Stimulated activated CD4-positive, alpha-beta T cell treated with anti-CD3 and anti-CD28 coated beads, TNF-alpha, amount 100 ng/mL, for 48 hours (primary cell): ENCODE data around the gene ALOX12B.
"Not testable (repeated sequence)": the region's sequence is repeated elsewhere in the genome, so short reads cannot be mapped to it uniquely, and the experiment has no call there.

Experiments
- DNase-seq, 3 donors: peaks; one replicate each; pipeline ENCODE4 v3.0.0-alpha.2; 2020; ENCODE audit warnings: low read depth in 3 of 3

ALOX12B gene

GRCh38 chr17:8064561-8065019 is 22.9 kb downstream of the ALOX12B start:
- DNase-seq = no peak

- no peak for DNase-seq
Observed at GRCh38 chr17:8063761-8064534, 23.6 kb downstream of the ALOX12B start.

- no peak for DNase-seq
Observed at GRCh38 chr17:8062807-8063483, 24.6 kb downstream of the ALOX12B start.

GRCh38 chr17:8062435-8062806 is 25.1 kb downstream of the ALOX12B start:
- no peak for DNase-seq

- DNase-seq = not testable (repeated sequence)
Observed at GRCh38 chr17:8061851-8062250, 25.7 kb downstream of the ALOX12B start.

GRCh38 chr17:8060274-8060673 is 27.2 kb downstream of the ALOX12B start:
- peak in 2 of 3 donors; percentile 34 to 54 for DNase-seq

- no peak for DNase-seq
Observed at GRCh38 chr17:8059131-8059530, 28.4 kb downstream of the ALOX12B start.

- peak in 1 of 3 donors; percentile 18 for DNase-seq
Observed at GRCh38 chr17:8057691-8058114, 29.8 kb downstream of the ALOX12B start.

GRCh38 chr17:8056976-8057625 is 30.4 kb downstream of the ALOX12B start:
- no peak for DNase-seq

- DNase-seq = peak in 1 of 3 donors; percentile 20
Observed at GRCh38 chr17:8056232-8056975, 31.1 kb downstream of the ALOX12B start.

GRCh38 chr17:8055851-8056231 is 31.7 kb downstream of the ALOX12B start:
- no peak for DNase-seq

- no peak for DNase-seq
Observed at GRCh38 chr17:8053600-8053999, 33.9 kb downstream of the ALOX12B start.

GRCh38 chr17:8052256-8053252 is 35.0 kb downstream of the ALOX12B start:
- no peak for DNase-seq

GRCh38 chr17:8051831-8052230 is 35.7 kb downstream of the ALOX12B start:
- DNase-seq = no peak

- DNase-seq = no peak
Observed at GRCh38 chr17:8048736-8049135, 38.8 kb downstream of the ALOX12B start.

- no peak for DNase-seq
Observed at GRCh38 chr17:8048236-8048635, 39.3 kb downstream of the ALOX12B start.

GRCh38 chr17:8047769-8048110 is 39.8 kb downstream of the ALOX12B start:
- no peak for DNase-seq

- no peak for DNase-seq
Observed at GRCh38 chr17:8046929-8047768, 40.4 kb downstream of the ALOX12B start.

- no peak for DNase-seq
Observed at GRCh38 chr17:8046306-8046928, 41.1 kb downstream of the ALOX12B start.
